Keratinocyte (primary cell): ENCODE results near the gene ATG9A.

Experiments
- EZH2 ChIP-seq: IDR thresholded peaks from one replicate; pipeline ENCODE4 v1.6.1; 2012; ENCODE audit warnings: inconsistent platforms, mild to moderate bottlenecking, low read length, moderate library complexity
- TF ChIP-seq, protein P1 (sequence below), 3 experiments: IDR thresholded peaks in 1 of 3; conservative IDR thresholded peaks in 1 of 3; optimal IDR thresholded peaks in 1 of 3; 2 replicates in 2 of 3; 3 replicates in 1 of 3; pipeline versions ENCODE3 to v1.5.1; 2011; ENCODE audit warnings: low read length in 3 of 3, mild to moderate bottlenecking in 3 of 3, moderate library complexity in 2 of 3, control low read depth in 1 of 3, inconsistent platforms in 1 of 3; ENCODE audit not compliant: insufficient read depth in 2 of 3; ENCODE audit errors: extremely low read depth in 1 of 3

DNA sequence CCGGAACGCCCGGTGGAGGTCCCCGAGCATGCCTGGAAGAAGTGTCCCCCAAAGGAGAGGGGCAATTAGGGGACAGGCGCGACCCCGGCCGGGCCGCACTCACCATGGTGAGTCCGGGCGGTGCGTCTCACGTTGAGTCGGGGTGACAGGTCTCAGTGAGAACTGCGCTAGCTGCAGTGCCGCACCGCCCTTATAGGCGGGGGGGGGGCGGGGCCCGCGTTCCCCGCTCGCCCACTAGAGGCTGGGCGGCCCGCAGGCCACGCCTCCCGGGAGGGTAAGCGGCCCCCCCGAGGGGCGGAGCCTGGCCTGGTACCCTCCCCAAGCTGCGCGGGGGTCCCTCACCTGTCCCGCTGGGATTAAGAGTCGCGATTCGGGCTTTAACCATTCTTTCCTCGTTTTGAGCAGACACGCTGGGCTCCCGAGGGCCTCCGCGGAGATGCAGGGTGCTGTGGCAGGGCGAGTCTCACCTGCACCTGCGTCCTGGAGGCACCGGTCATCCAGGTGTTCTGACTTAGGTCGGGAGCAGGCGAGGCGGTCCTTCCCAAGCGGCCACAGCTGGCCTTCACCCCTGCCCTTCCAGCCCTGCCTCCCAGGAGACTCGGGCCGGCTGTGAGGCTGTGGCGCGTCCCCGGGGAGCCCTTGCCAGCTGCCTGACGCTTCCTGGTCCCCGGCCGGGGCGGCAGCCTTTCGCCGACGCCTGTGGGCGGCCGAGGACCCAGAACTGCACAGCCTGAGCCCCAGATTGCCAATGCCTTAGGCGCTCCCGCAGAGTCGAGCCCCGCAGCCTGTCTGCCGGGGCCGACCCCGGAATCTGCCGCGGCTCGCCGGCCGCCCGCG lies 24.5 kb upstream of the ATG9A start, which contains the start of gene TUBA4A:
- TF ChIP-seq, protein P1, sequence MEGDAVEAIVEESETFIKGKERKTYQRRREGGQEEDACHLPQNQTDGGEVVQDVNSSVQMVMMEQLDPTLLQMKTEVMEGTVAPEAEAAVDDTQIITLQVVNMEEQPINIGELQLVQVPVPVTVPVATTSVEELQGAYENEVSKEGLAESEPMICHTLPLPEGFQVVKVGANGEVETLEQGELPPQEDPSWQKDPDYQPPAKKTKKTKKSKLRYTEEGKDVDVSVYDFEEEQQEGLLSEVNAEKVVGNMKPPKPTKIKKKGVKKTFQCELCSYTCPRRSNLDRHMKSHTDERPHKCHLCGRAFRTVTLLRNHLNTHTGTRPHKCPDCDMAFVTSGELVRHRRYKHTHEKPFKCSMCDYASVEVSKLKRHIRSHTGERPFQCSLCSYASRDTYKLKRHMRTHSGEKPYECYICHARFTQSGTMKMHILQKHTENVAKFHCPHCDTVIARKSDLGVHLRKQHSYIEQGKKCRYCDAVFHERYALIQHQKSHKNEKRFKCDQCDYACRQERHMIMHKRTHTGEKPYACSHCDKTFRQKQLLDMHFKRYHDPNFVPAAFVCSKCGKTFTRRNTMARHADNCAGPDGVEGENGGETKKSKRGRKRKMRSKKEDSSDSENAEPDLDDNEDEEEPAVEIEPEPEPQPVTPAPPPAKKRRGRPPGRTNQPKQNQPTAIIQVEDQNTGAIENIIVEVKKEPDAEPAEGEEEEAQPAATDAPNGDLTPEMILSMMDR (optimal IDR thresholded peaks at IDR 0.05 in 1 of 3, IDR thresholded peaks at IDR 0.05 in 1 of 3, conservative IDR thresholded peaks at IDR 0.05 in 1 of 3; ENCODE audit: extremely low read depth in 1 of 3, insufficient read depth in 2 of 3, low read length in 3 of 3): peak in 1 of 3 experiments; percentile 20
- peak; percentile 27 for TF ChIP-seq EZH2
